Neural cell (in vitro differentiated cells): ENCODE data around the gene POU5F2.

Experiments
- CTCF ChIP-seq: fragments of 450-650 bp; IDR thresholded peaks from 2 replicates; pipeline ENCODE4 v1.5.1; 2014; ENCODE audit warnings: antibody characterized with exemption, mild to moderate bottlenecking, moderate library complexity; ENCODE audit not compliant: poor library complexity, severe bottlenecking
- EZH2 ChIP-seq: fragments of 200-600, 300-800 bp; shearing (Covaris generic), sonication (generic); IDR thresholded peaks from 2 replicates; pipeline ENCODE4 v1.6.1; 2014; ENCODE audit warnings: antibody characterized with exemption, low read length, borderline replicate concordance, mild to moderate bottlenecking; ENCODE audit not compliant: insufficient read depth, poor library complexity, severe bottlenecking

- TF ChIP-seq EZH2 = no peak
- no peak for TF ChIP-seq CTCF
These were observed 46.2 kb upstream of the POU5F2 start for GRCh38 chr5:93787598-93787997.
